Measurements from ENCODE around the gene RRP7A. TPM values are rescaled to one million over a fixed set of nuclear protein-coding genes. Genes with fewer than 3 reads are reported as not detected.

RRP7A gene
- total and polyA plus RNA-seq, 2 of the 13 experiments (the other 11 are each of a cell fraction or from before 2014, with no cell fraction given), result 15.3 to 41.6 TPM

GRCh38 chr22:42553475-42554361 is 34.1 kb upstream of the RRP7A start, which contains the start of gene SERHL2 (continued):
- 0 out of 2 replicates have a peak, but pooled peaks have one; percentile 27 for TF ChIP-seq TERF1 (CRISPR knock-in tag; IDR thresholded peaks at IDR 0.05)
- no peak for TF ChIP-seq PAF1 (CRISPR knock-in tag; IDR thresholded peaks at IDR 0.05)
- peak; percentile 19; the same call in 1 of the 2 replicates for TF ChIP-seq HDAC1 (CRISPR knock-in tag; IDR thresholded peaks at IDR 0.05)
- TF ChIP-seq SP4 (CRISPR knock-in tag; IDR thresholded peaks at IDR 0.05), result peak; percentile 49; the same call in 1 of the 2 replicates
- 0 out of 2 replicates have a peak, but pooled peaks have one; percentile 26 for TF ChIP-seq MXD3 (CRISPR knock-in tag; IDR thresholded peaks at IDR 0.05)
- TF ChIP-seq ZNF460 (CRISPR knock-in tag; IDR thresholded peaks at IDR 0.05; ENCODE audit: borderline replicate concordance), result 0 out of 2 replicates have a peak, but pooled peaks have one; percentile 46
- peak; percentile 9 for TF ChIP-seq YY1 (IDR thresholded peaks at IDR 0.05; ENCODE audit: insufficient read depth, insufficient replicate concordance, low read depth, low read length)
- no peak for TF ChIP-seq KDM4B (CRISPR knock-in tag; IDR thresholded peaks at IDR 0.05)
- no peak for TF ChIP-seq PCBP1 (IDR thresholded peaks at IDR 0.05; ENCODE audit: borderline replicate concordance, low read depth, low read length)
- TF ChIP-seq ZMYM4 (CRISPR knock-in tag; IDR thresholded peaks at IDR 0.05), result peak; percentile 39; the same call in 1 of the 2 replicates
- TF ChIP-seq KLF16 (CRISPR knock-in tag; IDR thresholded peaks at IDR 0.05), result 0 out of 4 replicates have a peak, but pooled peaks of 1 of the 2 experiments have one; percentile 26
- no peak for TF ChIP-seq RFXANK (CRISPR knock-in tag; IDR thresholded peaks at IDR 0.05)
- TF ChIP-seq TBX2 (CRISPR knock-in tag; IDR thresholded peaks at IDR 0.05; ENCODE audit: borderline replicate concordance), result 0 out of 2 replicates have a peak, but pooled peaks have one; percentile 31
- TF ChIP-seq PHF8 (CRISPR knock-in tag; IDR thresholded peaks at IDR 0.05), result peak; percentile 53; the same call in 1 of the 2 replicates
- TF ChIP-seq ZFX (CRISPR knock-in tag; IDR thresholded peaks at IDR 0.05; ENCODE audit: low read depth), result peak; percentile 84
- 0 out of 2 replicates have a peak, but pooled peaks have one; percentile 52 for TF ChIP-seq BCL3 (CRISPR knock-in tag; IDR thresholded peaks at IDR 0.05)
- TF ChIP-seq ZNF451 (CRISPR knock-in tag; IDR thresholded peaks at IDR 0.05), result 0 out of 2 replicates have a peak, but pooled peaks have one; percentile 46
- peak; percentile 43; the same call in 1 of the 2 replicates for TF ChIP-seq EED (CRISPR knock-in tag; IDR thresholded peaks at IDR 0.05)
- TF ChIP-seq ZNF274 (CRISPR knock-in tag; IDR thresholded peaks at IDR 0.05), result peak; percentile 79; the same call in 1 of the 2 replicates
- no peak for TF ChIP-seq ZNF10 (CRISPR knock-in tag; IDR thresholded peaks at IDR 0.05; ENCODE audit: borderline replicate concordance, low read depth)
- TF ChIP-seq HOXA3 (CRISPR knock-in tag; IDR thresholded peaks at IDR 0.05), result 0 out of 2 replicates have a peak, but pooled peaks have one; percentile 32
- peak; percentile 75 for TF ChIP-seq PATZ1 (CRISPR knock-in tag; IDR thresholded peaks at IDR 0.05)
- peak; percentile 72; the same call in 1 of the 2 replicates for TF ChIP-seq ZNF501 (CRISPR knock-in tag; IDR thresholded peaks at IDR 0.05)
- TF ChIP-seq ERF (CRISPR knock-in tag; IDR thresholded peaks at IDR 0.05), result 0 out of 2 replicates have a peak, but pooled peaks have one; percentile 55
